ENCODE data around the gene RRP15. TPM values are rescaled to one million over a fixed set of nuclear protein-coding genes. Genes with fewer than 3 reads are reported as not detected.

RRP15 gene
- total RNA-seq, 1 donor from 2014 or later: 9.7 TPM

- H3K36me3 ChIP-seq (ENCODE audit: control insufficient read depth, insufficient read depth, low read length): no peaks in the 10 kb centered on the region
- H3K4me3 ChIP-seq (ENCODE audit: low read depth, low read length): no peak overlapping the region
- no peak for DNase-seq (ENCODE audit: low read depth)
- TF ChIP-seq, protein P1, sequence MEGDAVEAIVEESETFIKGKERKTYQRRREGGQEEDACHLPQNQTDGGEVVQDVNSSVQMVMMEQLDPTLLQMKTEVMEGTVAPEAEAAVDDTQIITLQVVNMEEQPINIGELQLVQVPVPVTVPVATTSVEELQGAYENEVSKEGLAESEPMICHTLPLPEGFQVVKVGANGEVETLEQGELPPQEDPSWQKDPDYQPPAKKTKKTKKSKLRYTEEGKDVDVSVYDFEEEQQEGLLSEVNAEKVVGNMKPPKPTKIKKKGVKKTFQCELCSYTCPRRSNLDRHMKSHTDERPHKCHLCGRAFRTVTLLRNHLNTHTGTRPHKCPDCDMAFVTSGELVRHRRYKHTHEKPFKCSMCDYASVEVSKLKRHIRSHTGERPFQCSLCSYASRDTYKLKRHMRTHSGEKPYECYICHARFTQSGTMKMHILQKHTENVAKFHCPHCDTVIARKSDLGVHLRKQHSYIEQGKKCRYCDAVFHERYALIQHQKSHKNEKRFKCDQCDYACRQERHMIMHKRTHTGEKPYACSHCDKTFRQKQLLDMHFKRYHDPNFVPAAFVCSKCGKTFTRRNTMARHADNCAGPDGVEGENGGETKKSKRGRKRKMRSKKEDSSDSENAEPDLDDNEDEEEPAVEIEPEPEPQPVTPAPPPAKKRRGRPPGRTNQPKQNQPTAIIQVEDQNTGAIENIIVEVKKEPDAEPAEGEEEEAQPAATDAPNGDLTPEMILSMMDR (IDR thresholded peaks at IDR 0.05; ENCODE audit: insufficient read depth, low read length, poor library complexity, severe bottlenecking): no peak
- no peaks in the 10 kb centered on the region for H3K27me3 ChIP-seq (ENCODE audit: control insufficient read depth, insufficient read depth, low read length)
Measured at GRCh38 chr1:218365226-218365999, 80.3 kb downstream of the RRP15 start.

GRCh38 chr1:218366322-218367052, 81.4 kb downstream of the RRP15 start:
- TF ChIP-seq, protein P1 (IDR thresholded peaks at IDR 0.05; ENCODE audit: insufficient read depth, low read length, poor library complexity, severe bottlenecking): no peak
- Histone ChIP-seq H3K36me3 (ENCODE audit: control insufficient read depth, insufficient read depth, low read length) (no peaks in the 10 kb centered on the region), H3K27me3 (ENCODE audit: control insufficient read depth, insufficient read depth, low read length) (no peaks in the 10 kb centered on the region), H3K4me3 (ENCODE audit: low read depth, low read length) (no peak overlapping the region)
- DNase-seq (ENCODE audit: low read depth): no peak

- Histone ChIP-seq H3K36me3 (ENCODE audit: control insufficient read depth, insufficient read depth, low read length) (no peaks in the 10 kb centered on the region), H3K27me3 (ENCODE audit: control insufficient read depth, insufficient read depth, low read length) (no peaks in the 10 kb centered on the region), H3K4me3 (ENCODE audit: low read depth, low read length) (no peak overlapping the region)
- peak; percentile 82 for DNase-seq (ENCODE audit: low read depth)
- TF ChIP-seq, protein P1 (IDR thresholded peaks at IDR 0.05; ENCODE audit: insufficient read depth, low read length, poor library complexity, severe bottlenecking): no peak
Measured at GRCh38 chr1:218367118-218367517, 82.0 kb downstream of the RRP15 start.

DNA sequence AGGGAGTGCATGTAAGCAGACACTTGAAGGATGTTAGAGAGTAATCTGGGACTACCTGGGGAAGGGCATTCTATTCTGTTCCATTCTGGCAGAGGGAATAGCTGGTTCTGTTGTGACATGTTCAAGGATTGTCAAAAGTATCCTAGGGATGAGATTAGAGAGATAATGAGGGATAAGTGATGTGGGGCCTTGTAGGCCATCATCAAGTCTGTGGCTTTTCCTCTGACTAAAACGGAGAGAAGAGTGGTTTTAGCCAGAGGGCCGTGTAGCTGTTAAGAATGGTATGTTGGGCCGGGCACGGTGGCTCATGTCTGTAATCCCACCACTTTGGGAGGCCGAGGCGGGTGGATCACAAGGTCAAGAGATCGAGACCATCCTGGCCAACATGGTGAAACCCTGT, 83.6 kb downstream of the RRP15 start:
- Histone ChIP-seq H3K4me3 (ENCODE audit: low read depth, low read length) (no peak overlapping the region), H3K27me3 (ENCODE audit: control insufficient read depth, insufficient read depth, low read length) (no peaks in the 10 kb centered on the region), H3K36me3 (ENCODE audit: control insufficient read depth, insufficient read depth, low read length) (no peaks in the 10 kb centered on the region)
- TF ChIP-seq, protein P1 (IDR thresholded peaks at IDR 0.05; ENCODE audit: insufficient read depth, low read length, poor library complexity, severe bottlenecking): no peak
- DNase-seq (ENCODE audit: low read depth): no peak

DNA sequence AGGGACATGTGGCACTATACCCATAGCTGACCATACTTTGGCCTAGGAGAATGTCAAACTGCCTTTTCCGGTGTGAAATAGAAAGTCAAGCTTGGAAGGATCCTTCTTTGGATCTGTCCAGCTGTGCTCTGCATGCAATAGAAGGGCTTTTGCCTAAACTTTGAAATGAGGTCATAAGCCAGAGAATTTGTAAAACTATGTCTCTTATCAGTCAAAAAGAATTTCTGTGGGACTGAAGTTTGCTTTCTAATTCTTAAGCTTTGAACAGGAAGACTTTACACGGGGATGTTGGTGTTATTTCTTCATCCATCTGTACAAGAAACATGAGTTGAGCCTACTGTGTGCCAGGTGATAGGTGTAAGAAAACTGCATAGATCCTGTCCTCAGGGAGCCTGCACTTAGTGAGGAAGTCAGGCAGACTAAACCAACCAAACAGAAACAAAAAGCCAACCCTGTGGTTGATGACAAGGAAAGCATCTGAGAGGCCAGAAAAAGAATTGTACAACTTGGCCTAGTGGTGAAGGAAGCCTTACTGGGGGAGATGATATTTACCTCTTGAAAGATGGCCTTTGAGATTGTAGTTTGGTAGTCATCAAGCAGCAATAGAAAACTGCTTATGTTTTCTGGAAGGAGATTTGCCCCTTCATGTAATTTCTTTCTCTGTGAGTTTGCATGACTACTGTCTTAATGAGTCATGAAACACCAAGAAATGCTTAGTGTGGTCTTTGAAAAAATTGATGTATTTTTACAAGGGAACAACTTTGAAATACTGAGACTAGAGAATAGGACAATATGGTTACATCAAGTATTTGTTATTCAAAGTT, 84.8 kb downstream of the RRP15 start:
- TF ChIP-seq, protein P1 (IDR thresholded peaks at IDR 0.05; ENCODE audit: insufficient read depth, low read length, poor library complexity, severe bottlenecking): no peak

More for the DNA sequence above, 84.8 kb downstream of the RRP15 start:
- no peak for DNase-seq (ENCODE audit: low read depth)
- Histone ChIP-seq H3K4me3 (ENCODE audit: low read depth, low read length) (no peak overlapping the region), H3K36me3 (ENCODE audit: control insufficient read depth, insufficient read depth, low read length) (no peaks in the 10 kb centered on the region), H3K27me3 (ENCODE audit: control insufficient read depth, insufficient read depth, low read length) (no peaks in the 10 kb centered on the region)
